Coronary artery (tissue), 2 donors: ENCODE results near the gene VAPB.

Experiments used
- DNase-seq: peaks from one replicate; pipeline ENCODE4 v3.0.0-alpha.2; 2017; ENCODE audit warnings: low spot score
- H3K27ac ChIP-seq, 2 donors: fragments of 200-600 bp; sonication (generic); one replicate each; pipeline ENCODE4 v1.5.1; 2016 to 2019
- H3K4me3 ChIP-seq: fragments of 200-600 bp; sonication (generic); 2 replicates; pipeline ENCODE4 v1.5.1; 2016; ENCODE audit warnings: mild to moderate bottlenecking, moderate library complexity
- TF ChIP-seq, protein P1 (sequence below): fragments of 200-600 bp; sonication (generic); IDR thresholded peaks from one replicate; pipeline ENCODE4 v1.5.1; 2019; ENCODE audit warnings: antibody characterized with exemption

Gene VAPB

DNA sequence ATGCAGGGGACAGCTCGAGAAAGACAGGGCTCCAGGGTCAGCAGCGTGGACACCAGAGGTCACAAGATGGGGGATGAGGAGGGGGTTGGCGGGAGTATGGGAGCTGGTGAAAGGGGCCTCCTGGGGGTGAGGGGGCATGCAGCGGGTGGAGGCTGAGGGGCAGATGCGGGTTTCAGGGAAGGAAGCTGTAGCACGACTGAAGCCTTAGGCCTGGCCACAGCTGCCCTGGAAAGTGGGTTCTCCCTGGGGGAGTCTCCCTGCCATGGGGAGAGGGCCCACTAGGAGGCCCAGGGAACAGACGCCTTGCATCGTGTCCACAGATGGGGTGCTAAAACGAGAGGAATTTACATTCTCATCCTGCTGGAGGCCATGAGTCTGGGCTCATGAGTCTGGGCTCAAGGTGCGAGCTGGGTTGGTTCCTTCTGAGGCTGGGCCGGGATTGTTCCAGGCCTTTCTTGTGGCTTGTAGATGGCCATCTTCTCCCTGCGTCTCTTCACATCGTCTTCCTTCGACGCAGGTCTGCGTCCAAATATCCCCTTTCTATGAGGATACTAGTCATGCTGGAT is 108.1 kb downstream of the VAPB start:
- TF ChIP-seq, protein P1, sequence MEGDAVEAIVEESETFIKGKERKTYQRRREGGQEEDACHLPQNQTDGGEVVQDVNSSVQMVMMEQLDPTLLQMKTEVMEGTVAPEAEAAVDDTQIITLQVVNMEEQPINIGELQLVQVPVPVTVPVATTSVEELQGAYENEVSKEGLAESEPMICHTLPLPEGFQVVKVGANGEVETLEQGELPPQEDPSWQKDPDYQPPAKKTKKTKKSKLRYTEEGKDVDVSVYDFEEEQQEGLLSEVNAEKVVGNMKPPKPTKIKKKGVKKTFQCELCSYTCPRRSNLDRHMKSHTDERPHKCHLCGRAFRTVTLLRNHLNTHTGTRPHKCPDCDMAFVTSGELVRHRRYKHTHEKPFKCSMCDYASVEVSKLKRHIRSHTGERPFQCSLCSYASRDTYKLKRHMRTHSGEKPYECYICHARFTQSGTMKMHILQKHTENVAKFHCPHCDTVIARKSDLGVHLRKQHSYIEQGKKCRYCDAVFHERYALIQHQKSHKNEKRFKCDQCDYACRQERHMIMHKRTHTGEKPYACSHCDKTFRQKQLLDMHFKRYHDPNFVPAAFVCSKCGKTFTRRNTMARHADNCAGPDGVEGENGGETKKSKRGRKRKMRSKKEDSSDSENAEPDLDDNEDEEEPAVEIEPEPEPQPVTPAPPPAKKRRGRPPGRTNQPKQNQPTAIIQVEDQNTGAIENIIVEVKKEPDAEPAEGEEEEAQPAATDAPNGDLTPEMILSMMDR = no peak
- no peak for DNase-seq
- H3K27ac ChIP-seq = no peak overlapping the region
- no peak overlapping the region for H3K4me3 ChIP-seq

DNA sequence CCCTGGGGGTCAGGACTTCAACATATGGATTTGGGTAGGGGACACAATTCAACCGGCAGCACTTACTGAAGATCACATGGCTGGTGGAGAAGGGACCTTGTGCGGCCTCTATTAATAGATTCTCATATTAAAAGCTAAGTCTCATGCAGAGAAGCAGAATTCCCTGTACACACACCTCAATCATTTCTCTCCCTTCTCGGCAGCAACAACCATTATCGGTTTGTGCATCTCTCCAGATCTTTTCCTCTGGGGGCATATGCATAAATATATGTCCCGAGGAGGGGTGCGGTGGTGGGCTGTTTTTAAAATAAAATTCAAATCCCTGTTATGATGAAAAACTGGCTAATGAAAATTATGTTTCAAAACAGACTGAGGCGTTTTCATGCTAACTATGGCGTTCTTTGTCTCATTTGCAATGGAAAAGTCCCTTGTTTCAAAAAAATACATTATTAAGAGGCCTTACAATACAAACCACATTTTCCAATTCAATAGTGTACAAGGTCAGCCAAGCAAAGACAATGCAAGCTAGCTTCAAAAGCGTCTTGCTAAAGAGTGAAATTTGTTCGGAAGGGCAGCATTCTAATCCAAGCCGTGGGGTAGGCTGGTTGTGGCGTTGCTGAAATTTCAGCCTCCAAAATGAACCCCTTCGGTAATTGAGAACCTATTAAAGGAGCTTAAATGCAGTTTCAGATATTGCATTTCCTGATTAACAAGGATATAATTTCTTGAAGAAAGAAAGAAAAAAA is 108.9 kb downstream of the VAPB start:
- no peak overlapping the region for H3K27ac ChIP-seq
- TF ChIP-seq, protein P1 = no peak
- no peak overlapping the region for H3K4me3 ChIP-seq
- DNase-seq = no peak

DNA sequence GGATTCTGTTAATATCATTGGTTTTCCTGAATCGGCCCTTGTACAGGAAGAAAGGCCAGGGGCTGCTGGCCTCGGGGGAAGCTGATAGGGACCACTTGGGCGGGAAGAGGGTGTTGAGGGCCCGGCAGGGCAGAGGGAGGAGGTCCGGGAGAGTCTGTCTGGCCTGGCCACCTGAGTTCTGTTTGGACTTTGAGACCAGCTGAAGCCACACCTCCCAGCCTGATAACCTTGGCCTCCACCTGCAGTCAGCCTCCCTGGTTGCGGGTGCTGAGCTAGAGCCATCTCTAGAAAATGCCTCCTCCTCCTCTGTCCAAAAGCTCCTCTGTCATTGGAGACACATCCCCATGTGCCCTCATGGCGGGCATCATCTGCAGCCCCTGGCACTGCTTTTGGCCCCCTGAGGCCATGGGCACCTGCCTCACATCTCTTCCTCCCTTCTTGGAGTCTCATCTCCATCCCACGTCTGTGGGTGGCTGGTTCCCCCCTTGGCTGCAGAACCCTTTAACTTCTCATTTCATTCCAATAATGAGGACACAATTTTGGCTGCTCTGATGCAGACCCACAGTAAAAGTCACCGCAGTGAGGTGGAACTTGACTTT is 109.5 kb downstream of the VAPB start:
- TF ChIP-seq, protein P1 = no peak
- no peak for DNase-seq
- H3K27ac ChIP-seq = no peak overlapping the region
- no peak overlapping the region for H3K4me3 ChIP-seq

DNA sequence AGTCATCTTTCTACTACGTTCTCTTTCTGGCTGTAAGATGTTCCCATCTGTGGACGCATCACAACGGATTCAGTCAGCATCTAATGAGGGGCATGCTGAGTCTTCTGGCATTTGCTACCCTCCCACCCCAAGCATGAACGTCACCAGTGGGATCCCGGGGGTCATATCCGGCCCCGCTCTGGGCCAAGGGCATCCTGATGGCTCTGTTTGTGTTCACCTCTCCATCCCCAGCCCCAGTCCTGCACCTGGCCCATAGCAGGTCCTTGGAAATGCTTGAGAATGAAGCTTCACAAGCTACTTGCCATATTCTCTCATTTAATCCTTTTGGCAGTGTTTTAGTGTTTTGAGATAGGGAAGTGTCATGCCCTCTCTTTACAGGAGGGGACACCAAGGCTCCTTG is 111.2 kb downstream of the VAPB start:
- DNase-seq = no peak

More for the DNA sequence above, 111.2 kb downstream of the VAPB start:
- TF ChIP-seq, protein P1 = no peak
- Histone ChIP-seq H3K27ac (no peak overlapping the region), H3K4me3 (no peak overlapping the region)
